ENCODE measurements around the gene INPP5A.

INPP5A gene

GRCh38 chr10:132582137-132582536 is 44.5 kb downstream of the INPP5A start:
- TF ChIP-seq CTCF (IDR thresholded peaks at IDR 0.05; ENCODE audit: low read length, missing control alignments): no peak
- no peak for DNase-seq (ENCODE audit: low read depth)
- no peak overlapping the region for H3K4me3 ChIP-seq (replicated peaks; ENCODE audit: low read depth, low read length)

- H3K4me3 ChIP-seq (replicated peaks; ENCODE audit: low read depth, low read length): no peak overlapping the region
- DNase-seq (ENCODE audit: low read depth): no peak
- TF ChIP-seq CTCF (IDR thresholded peaks at IDR 0.05; ENCODE audit: low read length, missing control alignments): no peak
These were observed 45.2 kb downstream of the INPP5A start for GRCh38 chr10:132582771-132583170.

- H3K4me3 ChIP-seq (replicated peaks; ENCODE audit: low read depth, low read length): no peak overlapping the region
- DNase-seq (ENCODE audit: low read depth): peak; percentile 13
- no peak for TF ChIP-seq CTCF (IDR thresholded peaks at IDR 0.05; ENCODE audit: low read length, missing control alignments)
These were observed 45.9 kb downstream of the INPP5A start for GRCh38 chr10:132583456-132583855.

GRCh38 chr10:132584081-132584480 is 46.5 kb downstream of the INPP5A start:
- TF ChIP-seq CTCF (IDR thresholded peaks at IDR 0.05; ENCODE audit: low read length, missing control alignments): no peak
- no peak for DNase-seq (ENCODE audit: low read depth)
- no peak overlapping the region for H3K4me3 ChIP-seq (replicated peaks; ENCODE audit: low read depth, low read length)

GRCh38 chr10:132585732-132586722 is 48.4 kb downstream of the INPP5A start:
- TF ChIP-seq CTCF (IDR thresholded peaks at IDR 0.05; ENCODE audit: low read length, missing control alignments): no peak
- no peak overlapping the region for H3K4me3 ChIP-seq (replicated peaks; ENCODE audit: low read depth, low read length)
- no peak for DNase-seq (ENCODE audit: low read depth)

- no peak overlapping the region for H3K4me3 ChIP-seq (replicated peaks; ENCODE audit: low read depth, low read length)
- no peak for DNase-seq (ENCODE audit: low read depth)
- no peak for TF ChIP-seq CTCF (IDR thresholded peaks at IDR 0.05; ENCODE audit: low read length, missing control alignments)
These were observed 49.2 kb downstream of the INPP5A start for GRCh38 chr10:132586739-132587138.
